DMS 273 (cell line): ENCODE measurements around the gene CCT6A.
"Not testable (repeated sequence)": the region's sequence is repeated elsewhere in the genome, so short reads cannot be mapped to it uniquely, and the experiment has no call there.

ENCODE experiments used
- DNase-seq: peaks from one replicate; lab custom pipeline; 2025; ENCODE audit not compliant: unreplicated experiment; lab: John Stamatoyannopoulos, UW

CCT6A gene

GRCh38 chr7:56051339-56052191 is at the start of gene CCT6A, which contains the start of gene PSPH:
CCT6A (plus strand) TSS chr7:56051765; CDS start chr7:56051849, 84 bp downstream.
PSPH (minus strand) TSS chr7:56051444; CDS start chr7:56021212, 30,232 bp downstream.
- peak; percentile 100 for DNase-seq

GRCh38 chr7:56003749-56004148 is 47.8 kb upstream of the CCT6A start:
- no peak for DNase-seq

GRCh38 chr7:56007167-56007652 is 44.4 kb upstream of the CCT6A start:
- peak; percentile 15 for DNase-seq

GRCh38 chr7:56007891-56008290 is 43.7 kb upstream of the CCT6A start:
- DNase-seq, result no peak

GRCh38 chr7:56009695-56010094 is 41.9 kb upstream of the CCT6A start:
- DNase-seq, result peak; percentile 86

- DNase-seq, result not testable (repeated sequence)
Measured at GRCh38 chr7:56017015-56017414, 34.5 kb upstream of the CCT6A start.

- DNase-seq, result no peak
Measured at GRCh38 chr7:56019501-56019900, 32.1 kb upstream of the CCT6A start.

- DNase-seq, result no peak
Measured at GRCh38 chr7:56023500-56023899, 28.1 kb upstream of the CCT6A start.

GRCh38 chr7:56026538-56026937 is 25.0 kb upstream of the CCT6A start:
- DNase-seq, result peak; percentile 18

- no peak for DNase-seq
Measured at GRCh38 chr7:56028942-56029630, 22.5 kb upstream of the CCT6A start.

GRCh38 chr7:56030340-56030739 is 21.2 kb upstream of the CCT6A start:
- DNase-seq, result no peak

GRCh38 chr7:56031556-56031955 is 20.0 kb upstream of the CCT6A start:
- not testable (repeated sequence) for DNase-seq

GRCh38 chr7:56032578-56032977 is 19.0 kb upstream of the CCT6A start:
- DNase-seq, result not testable (repeated sequence)

- peak; percentile 74 for DNase-seq
Measured at GRCh38 chr7:56033671-56034432, 17.7 kb upstream of the CCT6A start.

GRCh38 chr7:56040730-56041129 is 10.8 kb upstream of the CCT6A start:
- DNase-seq, result no peak

GRCh38 chr7:56045758-56046157 is 5.8 kb upstream of the CCT6A start:
- not testable (repeated sequence) for DNase-seq

GRCh38 chr7:56046721-56047445 is 4.7 kb upstream of the CCT6A start:
- DNase-seq, result no peak

- not testable (repeated sequence) for DNase-seq
Measured at GRCh38 chr7:56047446-56048116, 4.0 kb upstream of the CCT6A start.

GRCh38 chr7:56048245-56048644 is 3.3 kb upstream of the CCT6A start:
- DNase-seq, result no peak

GRCh38 chr7:56048763-56049162 is 2.8 kb upstream of the CCT6A start:
- peak; percentile 82 for DNase-seq
